ENCODE measurements around the gene SPATA19.

GRCh38 chr11:133825156-133825555 lies 20.2 kb downstream of the SPATA19 start:
- TF ChIP-seq CTCF (conservative IDR thresholded peaks at IDR 0.05; ENCODE audit: low read depth, low read length), result no peak
- TF ChIP-seq POLR2A (IDR thresholded peaks at IDR 0.05; ENCODE audit: low read depth, low read length), result no peak
- TF ChIP-seq RFX5 (IDR thresholded peaks at IDR 0.05; ENCODE audit: low read depth, low read length), result no peak
- TF ChIP-seq USF2 (IDR thresholded peaks at IDR 0.05; ENCODE audit: low read depth, low read length), result no peak
- TF ChIP-seq BHLHE40 (IDR thresholded peaks at IDR 0.05; ENCODE audit: low read depth, low read length), result no peak
- no peak for TF ChIP-seq NFE2L2 (IDR thresholded peaks at IDR 0.05; ENCODE audit: low read depth, low read length)
- TF ChIP-seq MXI1 (IDR thresholded peaks at IDR 0.05; ENCODE audit: borderline replicate concordance, low read depth, low read length), result no peak
- no peak for TF ChIP-seq CHD1 (IDR thresholded peaks at IDR 0.05; ENCODE audit: low read depth, low read length)
- no peak for TF ChIP-seq RAD21 (IDR thresholded peaks at IDR 0.05; ENCODE audit: low read length)
- TF ChIP-seq RCOR1 (IDR thresholded peaks at IDR 0.05; ENCODE audit: insufficient replicate concordance, low read length), result no peak
- no peak for TF ChIP-seq ELK1 (IDR thresholded peaks at IDR 0.05; ENCODE audit: borderline replicate concordance, low read depth, low read length)
- no peak for TF ChIP-seq CEBPB (IDR thresholded peaks at IDR 0.05; ENCODE audit: low read depth, low read length)
- TF ChIP-seq MAZ (IDR thresholded peaks at IDR 0.05; ENCODE audit: borderline replicate concordance, low read depth, low read length), result no peak
- TF ChIP-seq FOS (IDR thresholded peaks at IDR 0.05; ENCODE audit: low read depth, low read length), result no peak
